Liver (tissue), 9 donors: ENCODE measurements around the gene TLE5. TPM values are rescaled to one million over a fixed set of nuclear protein-coding genes. Genes with fewer than 3 reads are reported as not detected.

ENCODE experiments used
- DNase-seq: peaks from one replicate; pipeline ENCODE4 v3.0.0-alpha.2; 2017; ENCODE audit warnings: low spot score
- H3K27ac ChIP-seq, 2 donors: one replicate each; pipeline ENCODE4 v1.7.0; 2013; ENCODE audit warnings: inconsistent platforms in 2 of 2, low read length in 2 of 2, control low read depth in 1 of 2, low read depth in 1 of 2, mild to moderate bottlenecking in 1 of 2
- H3K27me3 ChIP-seq, 4 donors: one replicate each; pipeline versions ENCODE4 v1.6.1 to v1.7.0; 2013; ENCODE audit warnings: low read length in 3 of 4, inconsistent platforms in 1 of 4, mild to moderate bottlenecking in 1 of 4, moderate library complexity in 1 of 4; ENCODE audit not compliant: control insufficient read depth in 4 of 4, insufficient read depth in 4 of 4
- H3K36me3 ChIP-seq, 4 donors: one replicate each; pipeline versions ENCODE4 v1.6.1 to v1.7.0; 2013; ENCODE audit warnings: low read length in 3 of 4, mild to moderate bottlenecking in 3 of 4, low read depth in 1 of 4, moderate library complexity in 1 of 4; ENCODE audit not compliant: control insufficient read depth in 4 of 4, insufficient read depth in 3 of 4
- H3K4me1 ChIP-seq, 4 donors: one replicate each; pipeline versions ENCODE4 v1.6.1 to v1.7.0; 2013; ENCODE audit warnings: low read length in 3 of 4, mild to moderate bottlenecking in 3 of 4, moderate library complexity in 1 of 4; ENCODE audit not compliant: control insufficient read depth in 4 of 4, insufficient read depth in 4 of 4
- H3K4me3 ChIP-seq, 3 donors: one replicate each; pipeline versions ENCODE4 v1.6.1 to v1.7.0; 2013; ENCODE audit warnings: low read length in 3 of 3, control low read depth in 1 of 3, low read depth in 1 of 3, mild to moderate bottlenecking in 1 of 3
- H3K9ac ChIP-seq, 2 donors: one replicate each; pipeline ENCODE4 v1.7.0; 2013; ENCODE audit warnings: low read length in 2 of 2, mild to moderate bottlenecking in 2 of 2, moderate library complexity in 2 of 2, control low read depth in 1 of 2, low read depth in 1 of 2
- H3K9me3 ChIP-seq, 4 donors: one replicate each; pipeline versions ENCODE4 v1.6.1 to v1.7.0; 2013; ENCODE audit warnings: low read length in 3 of 4; ENCODE audit not compliant: control insufficient read depth in 4 of 4
- ATF3 ChIP-seq: IDR thresholded peaks from 2 replicates; pipeline ENCODE4 v1.6.1; 2016; ENCODE audit warnings: antibody characterized with exemption
- EGR1 ChIP-seq, 2 donors: IDR thresholded peaks; 2 replicates each; pipeline ENCODE4 v1.6.1; 2016 to 2018; ENCODE audit warnings: antibody characterized with exemption in 2 of 2, low read depth in 2 of 2
- FOXA2 ChIP-seq: IDR thresholded peaks from 2 replicates; pipeline ENCODE4 v1.6.1; 2016; ENCODE audit warnings: antibody characterized with exemption
- MAX ChIP-seq: IDR thresholded peaks from 2 replicates; pipeline ENCODE4 v1.6.1; 2016; ENCODE audit warnings: antibody characterized with exemption
- NR2F2 ChIP-seq: IDR thresholded peaks from 2 replicates; pipeline ENCODE4 v1.6.1; 2016; ENCODE audit warnings: antibody characterized with exemption
- RAD21 ChIP-seq, 2 donors: IDR thresholded peaks; 2 replicates each; pipeline ENCODE4 v1.6.1; 2016; ENCODE audit warnings: antibody characterized with exemption in 2 of 2, mild to moderate bottlenecking in 2 of 2
- REST ChIP-seq: IDR thresholded peaks from 2 replicates; pipeline ENCODE4 v1.6.1; 2016; ENCODE audit warnings: antibody characterized with exemption, mild to moderate bottlenecking
- RXRA ChIP-seq, 2 donors: IDR thresholded peaks; 2 replicates each; pipeline ENCODE4 v1.6.1; 2017 to 2018; ENCODE audit warnings: antibody characterized with exemption in 2 of 2, mild to moderate bottlenecking in 1 of 2
- SP1 ChIP-seq: IDR thresholded peaks from 2 replicates; pipeline ENCODE4 v1.6.1; 2018; ENCODE audit warnings: antibody characterized with exemption, mild to moderate bottlenecking
- YY1 ChIP-seq: IDR thresholded peaks from 2 replicates; pipeline ENCODE4 v1.6.1; 2016; ENCODE audit warnings: antibody characterized with exemption, mild to moderate bottlenecking
- ZBTB33 ChIP-seq: IDR thresholded peaks from 2 replicates; pipeline ENCODE4 v1.6.1; 2016; ENCODE audit warnings: antibody characterized with exemption
- WGBS: extraction: QIAGEN DNeasy Blood & Tissue Kit; methylation state at CpG from one replicate; pipeline ENCODE4 v1.1.7; 2013; 5-methylcytosine and 5-hydroxymethylcytosine counted together
- polyA plus RNA-seq, 2 donors: library from polyadenylated mRNA; stranded (reverse) in 1 of 2; unstranded in 1 of 2; fragments of 200-250 nt in 1 of 2; fragments of >200 nt in 1 of 2; fragmentation: Nextera tagmentation in 1 of 2; extraction: Ambion mirVana in 1 of 2; gene quantifications; one replicate each; pipeline versions ENCODE4 v1.2.1 to v1.2.3, GENCODE V29; 2013 to 2015
- total RNA-seq, 2 donors: library from RNA; depleted of rRNA; stranded (reverse); fragments of >200 nt; gene quantifications; one replicate each; pipeline ENCODE4 v1.2.3, GENCODE V29; 2014
- donor health status: healthy.
- donor health status: healthy.
- donor health status: healthy.
- donor health status: healthy.
- donor health status: healthy.

Gene TLE5
- total and polyA plus RNA-seq, 4 donors: 47.2 to 166 (median 54.9) TPM

- Histone ChIP-seq H3K9ac (no peak overlapping the region), H3K4me1 (peaks cover 9 to 40% (median 24%) of the 10 kb centered on the region in 4 donors), H3K27ac (no peak overlapping the region), H3K9me3 (no peaks in the 10 kb centered on the region), H3K36me3 (peaks cover 7 to 30% (median 15%) of the 10 kb centered on the region in 4 donors), H3K4me3 (no peak overlapping the region), H3K27me3 (no peaks in the 10 kb centered on the region)
- no peak for DNase-seq
- 90% methylated on average over 10 of the region's 10 CpGs for WGBS
- TF ChIP-seq EGR1 (IDR thresholded peaks at IDR 0.05; ENCODE audit: low read depth in 2 of 2) (no peak), SP1 (no peak), FOXA2 (no peak), YY1 (no peak), ATF3 (no peak), RXRA (IDR thresholded peaks at IDR 0.05) (no peak), MAX (no peak), RAD21 (IDR thresholded peaks at IDR 0.05) (no peak), REST (no peak), ZBTB33 (no peak), NR2F2 (no peak)
Measured at GRCh38 chr19:3058821-3059314, 3.4 kb downstream of the TLE5 start.

GRCh38 chr19:3058009-3058820 is 4.1 kb downstream of the TLE5 start:
- H3K27ac ChIP-seq: peak overlapping the region in 1 of 2 donors; percentile 28
- 90% methylated on average over 20 of the region's 20 CpGs for WGBS
- no peaks in the 10 kb centered on the region for H3K9me3 ChIP-seq
- TF ChIP-seq REST (no peak), RXRA (IDR thresholded peaks at IDR 0.05) (no peak), ATF3 (no peak)
- H3K4me1 ChIP-seq: peaks cover 9 to 40% (median 24%) of the 10 kb centered on the region in 4 donors
- H3K9ac ChIP-seq: no peak overlapping the region
- H3K27me3 ChIP-seq: no peaks in the 10 kb centered on the region
- peaks cover 7 to 33% (median 15%) of the 10 kb centered on the region in 4 donors for H3K36me3 ChIP-seq
- no peak for DNase-seq
- no peak overlapping the region for H3K4me3 ChIP-seq
